Measurements from ENCODE around the gene SAMD13.

DNA sequence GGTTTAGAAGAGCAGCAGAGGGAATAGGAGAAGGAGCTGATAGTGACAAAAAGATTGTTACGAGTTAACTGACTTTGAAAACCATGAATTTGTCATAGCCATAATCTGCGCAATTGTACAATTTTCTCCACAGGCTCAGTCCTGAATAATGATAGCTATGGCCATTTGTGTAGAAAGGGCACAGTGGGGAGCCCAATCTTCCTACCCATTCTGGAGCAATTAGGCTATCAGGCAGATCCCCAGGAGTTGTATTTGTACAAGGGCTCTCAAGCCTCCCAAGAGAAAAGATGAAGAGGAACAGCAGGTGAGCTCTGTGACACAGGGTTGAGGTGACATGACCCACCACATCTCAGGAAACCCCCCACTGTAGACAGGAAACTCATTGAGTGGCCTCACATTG lies 42.1 kb upstream of the SAMD13 start:
- TF ChIP-seq, protein P1, sequence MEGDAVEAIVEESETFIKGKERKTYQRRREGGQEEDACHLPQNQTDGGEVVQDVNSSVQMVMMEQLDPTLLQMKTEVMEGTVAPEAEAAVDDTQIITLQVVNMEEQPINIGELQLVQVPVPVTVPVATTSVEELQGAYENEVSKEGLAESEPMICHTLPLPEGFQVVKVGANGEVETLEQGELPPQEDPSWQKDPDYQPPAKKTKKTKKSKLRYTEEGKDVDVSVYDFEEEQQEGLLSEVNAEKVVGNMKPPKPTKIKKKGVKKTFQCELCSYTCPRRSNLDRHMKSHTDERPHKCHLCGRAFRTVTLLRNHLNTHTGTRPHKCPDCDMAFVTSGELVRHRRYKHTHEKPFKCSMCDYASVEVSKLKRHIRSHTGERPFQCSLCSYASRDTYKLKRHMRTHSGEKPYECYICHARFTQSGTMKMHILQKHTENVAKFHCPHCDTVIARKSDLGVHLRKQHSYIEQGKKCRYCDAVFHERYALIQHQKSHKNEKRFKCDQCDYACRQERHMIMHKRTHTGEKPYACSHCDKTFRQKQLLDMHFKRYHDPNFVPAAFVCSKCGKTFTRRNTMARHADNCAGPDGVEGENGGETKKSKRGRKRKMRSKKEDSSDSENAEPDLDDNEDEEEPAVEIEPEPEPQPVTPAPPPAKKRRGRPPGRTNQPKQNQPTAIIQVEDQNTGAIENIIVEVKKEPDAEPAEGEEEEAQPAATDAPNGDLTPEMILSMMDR (IDR thresholded peaks at IDR 0.05): no peak
- no peak for TF ChIP-seq POLR2A (IDR thresholded peaks at IDR 0.05)
